HG02840 (cell line): ENCODE measurements around the gene NOL6.

Experiments used
- ATAC-seq: cut with Tn5 transposase; IDR thresholded peaks from one replicate; pipeline ENCODE4 v1.9.1; 2021; ENCODE audit warnings: mild to moderate bottlenecking, moderate library complexity, moderate number of reproducible peaks; ENCODE audit not compliant: unreplicated experiment, low FRiP score

The NOL6 gene

DNA sequence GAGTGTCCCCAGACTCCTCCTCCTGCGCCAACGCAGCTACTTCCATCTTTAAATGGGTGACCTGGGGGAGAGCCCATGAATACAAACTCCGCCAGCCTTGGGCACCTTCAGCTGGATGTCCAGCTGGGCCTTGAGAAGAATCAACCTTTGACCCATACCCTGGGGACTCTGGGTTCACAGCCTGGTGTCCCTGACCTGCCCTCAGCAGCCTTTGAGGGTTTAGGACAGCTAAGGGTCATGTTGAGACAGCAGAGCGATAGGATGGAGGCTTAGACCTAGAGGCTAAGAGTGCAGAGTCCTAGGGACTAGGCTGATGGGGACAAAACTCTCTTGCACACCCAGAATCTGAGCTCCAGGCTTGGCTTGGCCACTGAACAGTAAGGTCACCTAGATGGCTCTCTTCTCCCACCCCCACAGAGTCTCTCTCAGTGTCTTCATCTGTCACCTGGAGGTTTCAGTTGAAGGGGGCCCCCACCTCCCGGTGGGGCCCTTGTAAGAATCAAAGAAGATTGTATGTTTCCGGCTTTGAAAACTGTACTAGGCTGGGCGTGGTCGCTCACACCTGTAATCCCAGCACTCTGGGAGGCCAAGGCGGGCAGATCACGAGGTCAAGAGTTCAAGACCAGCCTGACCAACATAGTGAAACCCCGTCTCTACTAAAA is 19.6 kb downstream of the NOL6 start:
- ATAC-seq = no peak

DNA sequence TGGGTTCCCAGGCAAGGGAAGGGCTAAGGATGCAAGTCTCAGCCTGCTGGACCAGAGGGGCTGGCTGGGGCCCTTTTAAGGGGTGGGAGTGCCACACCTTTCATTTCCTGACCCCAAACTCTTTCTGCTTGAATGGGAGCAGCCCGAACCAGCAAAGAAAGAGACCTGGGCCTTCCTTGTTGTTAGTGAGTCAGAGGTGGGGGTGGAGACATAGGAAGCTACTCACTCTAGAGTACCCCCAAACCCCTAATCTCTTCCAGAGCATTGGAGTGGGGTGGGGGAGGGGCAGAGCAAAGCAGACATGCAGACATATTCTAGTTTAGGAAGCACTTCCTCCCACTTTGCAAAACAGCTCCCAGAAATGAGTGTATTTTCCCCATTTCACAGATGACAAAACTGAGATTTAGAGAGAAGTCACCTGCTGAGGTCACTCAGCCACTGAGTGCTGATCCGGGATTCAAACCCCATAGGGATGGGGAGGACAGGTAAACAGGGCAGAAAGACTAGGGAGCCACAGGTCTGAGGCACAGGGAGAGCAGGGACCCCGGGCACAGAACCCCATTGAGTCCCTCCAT is 20.4 kb downstream of the NOL6 start:
- no peak for ATAC-seq

DNA sequence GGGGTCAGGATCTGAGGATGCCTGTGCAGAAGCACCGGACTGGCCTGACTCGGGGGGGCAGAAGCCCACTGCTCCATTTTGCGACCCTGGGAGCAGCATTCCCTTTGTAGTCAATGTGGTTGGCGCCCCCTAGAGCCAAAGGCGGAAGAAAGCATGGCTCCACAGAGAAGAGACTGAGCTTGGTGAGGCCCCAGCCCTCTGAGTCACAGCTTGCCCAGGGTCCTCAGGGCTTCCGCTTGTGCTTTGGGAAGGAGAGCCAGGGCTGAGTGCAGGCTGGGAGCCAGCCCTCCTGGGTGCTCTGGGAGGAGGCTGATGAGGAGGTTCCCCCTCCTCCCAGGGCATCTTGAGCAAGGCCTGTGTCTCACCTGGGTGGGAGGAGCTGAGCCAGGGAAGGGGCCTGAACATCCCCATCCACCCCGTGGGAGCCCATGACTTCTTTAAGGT is 20.9 kb downstream of the NOL6 start:
- no peak for ATAC-seq

DNA sequence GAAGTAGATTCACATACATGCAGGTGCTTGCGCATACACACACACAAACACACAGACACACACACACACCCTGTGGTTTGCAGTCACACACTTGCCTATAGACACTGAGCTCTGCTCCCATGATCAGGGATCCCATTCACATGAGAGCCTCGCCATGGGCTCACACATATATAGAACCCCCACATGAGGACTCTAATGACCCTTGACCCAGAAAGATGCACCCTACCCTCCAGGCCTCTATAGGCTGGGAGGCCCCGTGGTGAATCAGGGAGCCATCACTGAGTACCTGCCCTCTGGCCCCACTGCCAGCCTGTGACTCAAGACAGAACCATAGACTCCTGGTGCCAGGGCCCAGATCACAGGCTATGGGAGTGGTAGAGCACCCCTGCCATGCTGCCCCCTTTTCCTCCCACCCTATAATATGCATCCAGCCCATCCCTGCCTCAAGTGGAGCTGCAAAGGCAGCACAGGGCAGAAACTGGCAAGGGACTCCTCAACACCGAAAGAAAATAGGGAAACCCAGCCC is 23.0 kb downstream of the NOL6 start:
- no peak for ATAC-seq

DNA sequence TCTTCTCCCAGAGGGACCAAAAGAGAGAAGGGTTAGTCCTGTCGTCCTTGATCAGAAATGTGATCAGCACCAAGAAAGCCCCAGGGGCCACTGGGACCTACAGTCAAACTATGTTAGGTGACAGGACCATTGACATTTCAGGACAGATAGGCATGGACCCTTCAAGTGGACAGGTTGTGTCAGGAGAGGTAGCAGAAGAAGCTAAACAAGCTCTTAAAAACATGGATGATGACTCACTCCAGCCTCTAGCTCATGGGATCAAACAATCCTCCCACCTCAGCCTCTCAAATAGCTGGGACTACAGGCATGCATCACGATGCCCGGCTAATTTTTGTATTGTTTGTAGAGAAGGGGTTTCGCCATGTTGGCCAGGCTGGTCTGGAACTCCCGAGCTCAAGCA is 24.0 kb downstream of the NOL6 start:
- ATAC-seq = no peak

DNA sequence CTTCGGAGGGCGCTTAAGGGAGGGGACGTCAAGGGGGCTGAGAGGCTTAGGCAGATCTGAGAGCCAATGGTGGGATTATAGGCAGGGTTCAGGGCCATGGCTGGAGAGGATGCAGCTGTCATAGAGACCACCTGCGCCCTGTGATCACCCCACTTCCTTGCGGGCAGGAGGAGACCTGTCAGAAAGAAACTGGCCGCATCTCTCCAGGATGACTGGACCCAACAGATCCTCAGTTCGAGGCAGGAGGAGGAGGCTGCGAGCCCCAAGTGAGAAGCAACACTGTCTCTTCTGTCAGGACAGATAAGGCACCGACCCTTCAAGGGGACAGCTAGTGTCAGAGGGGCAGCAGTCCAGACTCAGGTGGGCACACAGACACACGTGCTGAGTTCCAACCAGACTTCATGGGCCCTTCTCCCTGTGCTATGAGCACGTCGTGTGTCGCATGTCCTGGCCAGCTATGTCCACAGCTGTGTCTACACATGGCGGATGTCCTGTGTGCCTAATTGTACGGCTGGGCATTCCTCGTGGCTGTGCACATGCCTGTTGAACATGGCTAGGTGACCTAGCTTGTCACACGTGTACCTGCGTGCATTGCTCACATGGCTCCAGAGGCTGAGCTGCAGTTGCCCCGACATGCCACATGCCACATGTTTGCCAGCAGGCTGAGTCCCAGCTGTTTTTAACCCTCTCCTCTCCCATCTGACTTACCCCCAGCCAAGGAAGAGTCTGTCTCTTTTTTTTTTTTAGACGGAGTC is 25.7 kb downstream of the NOL6 start:
- ATAC-seq = no peak

DNA sequence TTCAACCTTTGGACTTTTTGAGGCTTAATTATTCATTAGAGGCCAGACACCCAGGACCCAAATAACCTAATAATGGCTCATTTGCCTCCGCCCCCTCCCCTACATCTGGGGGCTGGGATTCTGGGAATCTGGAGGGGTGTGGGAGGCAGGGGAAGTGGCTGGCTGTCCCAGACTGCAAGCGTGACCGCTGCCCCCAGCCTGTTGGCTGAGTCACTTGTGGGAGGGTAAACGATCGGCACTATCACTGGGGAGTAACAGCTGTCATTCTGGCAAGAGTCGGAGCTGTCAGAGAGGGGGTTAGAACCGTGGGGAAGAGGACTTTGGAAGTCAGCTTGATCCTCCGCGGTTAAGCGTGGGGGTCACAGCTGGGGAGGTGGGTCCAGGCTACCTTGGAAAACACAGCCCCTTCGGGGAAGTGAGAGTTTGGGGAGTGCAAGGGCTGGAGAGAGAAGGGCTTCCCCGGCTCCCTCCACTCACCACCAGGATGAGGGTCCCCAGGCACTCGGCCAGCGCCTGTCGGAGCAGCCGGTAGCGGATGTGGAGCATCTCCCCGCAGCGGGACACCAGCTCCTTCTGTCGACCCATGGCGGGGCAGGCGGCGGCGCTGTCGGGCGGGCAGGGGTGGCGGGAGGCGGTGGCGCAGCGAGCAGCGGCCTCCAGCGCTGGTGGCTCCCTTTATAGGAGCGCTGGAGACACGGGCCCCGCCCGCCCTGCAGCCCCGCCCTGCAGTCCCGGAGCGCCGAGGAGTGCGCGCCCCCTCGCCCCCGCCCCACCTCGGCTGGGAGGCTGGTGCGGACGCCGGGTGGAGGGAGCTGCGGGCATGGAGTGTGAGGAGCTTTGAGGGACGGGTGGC is 26.6 kb downstream of the NOL6 start, which contains the start of gene AQP3:
TSS of gene AQP3 (minus strand) at position 648 of the 853 bp plus-strand sequence. CDS start at position 585, 63 bp downstream.
- peak; percentile 23 for ATAC-seq

DNA sequence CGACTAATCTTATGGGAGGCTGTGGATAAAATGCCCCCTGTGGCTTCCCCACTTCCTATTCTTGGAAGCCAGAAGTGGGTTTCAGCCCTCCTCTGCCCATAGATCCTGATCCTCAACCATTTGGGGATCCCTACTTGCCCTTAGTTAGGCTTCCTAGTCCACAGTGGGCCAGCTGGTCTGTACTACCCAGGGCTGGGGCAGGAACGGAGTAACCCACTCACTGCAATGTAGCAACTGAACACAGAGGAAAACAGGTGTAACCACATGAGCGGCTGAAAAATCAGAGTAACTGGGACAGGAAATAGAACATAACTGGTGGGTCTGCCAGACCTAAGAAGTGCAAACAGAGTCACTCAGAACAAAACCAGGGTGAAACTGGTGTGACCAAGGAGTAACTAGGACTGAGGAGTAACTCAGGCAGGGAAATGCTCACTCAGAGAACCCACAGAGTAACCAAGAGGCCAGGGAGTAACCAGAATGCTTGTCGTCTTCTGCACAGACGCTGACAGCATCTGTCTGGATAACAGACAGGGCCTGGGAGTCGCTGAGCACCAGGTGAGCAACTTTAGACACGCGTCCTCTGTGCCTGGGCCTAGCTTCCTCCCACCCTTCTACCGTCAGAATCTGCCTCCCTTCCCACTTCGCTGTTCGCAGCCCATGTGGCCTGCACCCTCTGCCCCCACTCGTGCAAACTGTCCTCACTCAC is 27.3 kb downstream of the NOL6 start:
- ATAC-seq = peak; percentile 87

DNA sequence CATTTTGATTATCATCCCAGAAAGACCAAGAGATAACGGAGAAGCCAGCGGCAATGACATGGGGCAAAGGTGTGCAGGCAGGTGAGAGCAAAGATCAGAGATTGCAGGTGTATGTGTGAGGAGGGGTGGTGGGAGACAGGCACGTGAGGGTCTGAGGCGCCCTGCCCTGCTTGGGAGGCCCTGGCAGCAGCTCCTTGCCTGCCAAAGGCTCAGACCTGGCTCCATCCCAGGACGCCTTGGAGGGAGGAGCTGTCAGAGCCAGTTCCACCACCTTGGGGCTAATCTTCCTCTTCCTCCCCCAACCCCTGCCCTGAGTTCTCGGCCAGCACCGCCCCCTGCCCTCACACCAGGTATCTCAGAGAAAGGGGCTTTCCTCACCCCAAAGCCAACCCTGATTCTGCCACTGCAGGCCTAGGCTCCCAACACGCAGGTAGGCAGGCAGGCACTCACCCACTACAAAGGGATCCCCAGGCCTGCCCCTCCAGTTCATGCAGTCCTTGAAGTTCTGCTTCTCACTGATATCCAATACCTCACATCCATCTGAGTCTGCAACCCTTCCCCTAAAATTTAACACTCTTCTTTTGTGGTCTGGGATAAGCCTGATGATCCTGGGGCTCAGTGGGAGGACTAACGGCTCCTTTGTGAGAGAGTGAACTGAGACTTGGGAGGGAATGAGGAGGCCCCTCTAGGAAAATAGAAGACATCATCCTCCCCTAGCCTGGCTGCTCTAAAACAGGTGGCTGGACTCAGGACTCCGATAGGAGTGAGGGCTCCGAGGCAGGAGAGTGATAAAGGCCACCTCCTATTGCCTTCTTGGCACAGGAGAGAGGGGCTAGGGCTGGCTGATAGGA is 28.1 kb downstream of the NOL6 start:
- no peak for ATAC-seq

DNA sequence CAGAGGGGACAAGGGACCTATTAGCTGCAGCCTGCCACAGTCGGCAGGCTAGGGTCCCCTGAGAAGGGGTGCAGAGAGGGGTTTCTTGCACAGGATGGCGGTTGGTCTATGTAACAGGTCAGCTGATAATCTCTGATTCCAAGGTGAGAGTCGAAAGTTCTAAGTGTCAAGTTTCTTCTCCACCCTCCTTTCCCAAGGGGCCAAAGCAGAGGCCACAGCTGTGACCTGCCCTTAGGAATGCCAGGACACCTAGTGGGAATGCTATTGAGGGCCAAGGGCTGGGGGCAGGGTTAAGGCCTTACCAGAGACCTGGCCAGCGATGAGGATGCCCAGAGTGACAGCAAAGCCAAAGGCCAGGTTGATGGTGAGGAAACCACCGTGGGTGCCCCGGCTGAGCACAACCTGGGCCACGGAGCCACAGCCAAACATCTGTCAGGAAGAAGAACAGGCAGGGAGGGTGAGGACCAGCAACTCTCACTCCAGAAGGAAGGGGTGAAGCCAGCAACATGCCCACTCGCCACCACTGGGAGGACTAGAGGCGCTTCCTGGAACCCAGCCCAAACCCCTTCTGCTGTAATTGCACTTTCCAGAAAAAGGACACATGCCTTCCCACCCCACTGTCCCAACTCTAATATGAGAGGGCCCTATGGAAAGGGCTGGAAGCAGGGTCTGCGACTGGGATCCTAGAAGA is 30.1 kb downstream of the NOL6 start:
- no peak for ATAC-seq

DNA sequence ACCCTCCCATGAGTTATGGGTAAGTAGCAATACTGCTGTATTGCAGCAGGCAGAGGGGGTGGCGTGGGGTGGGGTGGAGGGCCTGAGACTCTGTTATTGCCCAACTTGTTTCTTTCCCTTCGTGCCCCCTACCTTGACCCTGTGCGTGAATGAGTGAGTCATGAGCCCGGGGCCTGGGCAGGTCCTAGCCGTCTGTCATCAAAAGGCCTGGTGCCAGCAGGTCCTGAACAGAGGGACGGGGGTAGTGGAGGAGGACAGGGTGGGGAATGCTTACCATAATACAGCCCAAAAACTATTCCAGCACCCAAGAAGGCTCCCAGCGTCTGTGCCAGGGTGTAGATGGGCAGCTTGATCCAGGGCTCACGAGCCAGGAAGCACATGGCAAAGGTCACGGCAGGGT is 30.7 kb downstream of the NOL6 start:
- ATAC-seq = no peak

DNA sequence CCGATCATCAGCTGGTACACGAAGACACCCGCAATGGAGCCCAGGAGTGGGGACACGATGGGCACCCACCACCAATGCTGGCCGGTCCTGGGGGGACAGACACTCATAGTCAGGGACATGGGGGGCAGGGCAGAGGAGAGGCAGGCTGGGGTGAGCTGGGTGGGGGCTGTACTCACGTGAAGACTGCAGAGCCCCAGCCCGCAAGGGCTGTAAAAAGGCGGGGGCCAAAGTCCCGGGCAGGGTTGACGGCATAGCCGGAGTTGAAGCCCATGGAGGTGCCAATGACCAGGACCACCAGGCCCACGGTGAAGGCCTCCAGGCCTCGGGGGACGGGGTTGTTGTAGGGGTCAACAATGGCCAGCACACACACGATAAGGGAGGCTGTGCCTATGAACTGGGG is 31.6 kb downstream of the NOL6 start:
- no peak for ATAC-seq

DNA sequence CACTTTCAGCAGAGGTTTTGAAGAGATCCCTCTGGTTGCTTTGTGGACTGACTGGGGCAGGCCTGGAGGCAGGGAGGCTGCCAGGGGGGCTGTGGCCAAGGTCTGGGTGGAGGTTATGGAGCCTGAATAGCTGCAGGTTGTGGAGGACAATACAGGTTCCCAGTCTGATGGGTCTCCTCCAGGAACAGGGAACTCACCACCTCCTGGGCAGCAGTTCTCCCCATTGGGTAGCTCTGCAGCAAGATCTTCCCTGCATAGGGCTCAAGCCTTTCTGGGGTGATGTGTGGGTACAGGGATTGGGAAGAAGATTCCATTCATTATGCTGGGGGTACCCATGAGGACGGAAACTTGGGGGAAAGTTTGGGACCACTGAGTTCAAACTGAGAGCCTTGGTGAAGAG is 33.1 kb downstream of the NOL6 start:
- no peak for ATAC-seq

DNA sequence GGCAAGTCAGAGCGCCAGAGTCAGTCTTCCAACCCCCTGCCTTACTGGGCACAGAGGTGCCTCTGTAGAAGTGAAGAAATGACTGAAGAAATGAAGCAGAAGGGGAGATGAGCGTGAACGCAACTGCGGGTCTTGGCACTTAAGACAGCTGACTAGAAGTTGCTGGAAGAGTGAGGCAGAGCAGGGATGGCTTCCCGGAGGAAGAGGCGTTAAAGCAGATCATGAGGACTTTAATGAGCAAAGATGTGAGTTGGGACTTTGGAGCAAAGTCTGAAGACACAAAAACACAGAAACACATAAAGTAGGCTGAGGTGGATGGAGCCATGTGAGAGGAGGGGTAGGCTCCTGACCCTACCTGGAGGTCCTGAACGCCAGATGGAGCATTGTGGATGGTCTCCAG is 33.5 kb downstream of the NOL6 start:
- no peak for ATAC-seq

DNA sequence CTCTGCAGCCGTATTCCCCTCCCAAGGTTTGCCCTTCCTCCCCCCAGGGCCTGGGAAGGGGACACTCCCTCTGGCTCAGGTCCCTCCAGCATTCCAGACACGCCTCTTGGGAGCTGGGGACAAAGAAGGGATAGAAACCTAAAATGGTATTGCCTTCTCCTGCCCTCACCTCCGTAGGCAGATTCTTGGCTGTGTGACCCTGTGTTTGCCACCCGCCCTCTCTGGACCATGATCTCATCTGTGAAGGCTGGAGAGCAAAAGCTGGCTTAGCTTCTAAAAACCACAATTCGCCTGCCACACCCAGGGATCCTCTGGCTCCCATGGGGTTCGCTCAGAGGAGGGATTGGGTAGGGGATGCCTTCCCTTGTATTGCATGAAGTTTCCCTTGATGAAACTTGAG is 34.0 kb downstream of the NOL6 start:
- no peak for ATAC-seq

DNA sequence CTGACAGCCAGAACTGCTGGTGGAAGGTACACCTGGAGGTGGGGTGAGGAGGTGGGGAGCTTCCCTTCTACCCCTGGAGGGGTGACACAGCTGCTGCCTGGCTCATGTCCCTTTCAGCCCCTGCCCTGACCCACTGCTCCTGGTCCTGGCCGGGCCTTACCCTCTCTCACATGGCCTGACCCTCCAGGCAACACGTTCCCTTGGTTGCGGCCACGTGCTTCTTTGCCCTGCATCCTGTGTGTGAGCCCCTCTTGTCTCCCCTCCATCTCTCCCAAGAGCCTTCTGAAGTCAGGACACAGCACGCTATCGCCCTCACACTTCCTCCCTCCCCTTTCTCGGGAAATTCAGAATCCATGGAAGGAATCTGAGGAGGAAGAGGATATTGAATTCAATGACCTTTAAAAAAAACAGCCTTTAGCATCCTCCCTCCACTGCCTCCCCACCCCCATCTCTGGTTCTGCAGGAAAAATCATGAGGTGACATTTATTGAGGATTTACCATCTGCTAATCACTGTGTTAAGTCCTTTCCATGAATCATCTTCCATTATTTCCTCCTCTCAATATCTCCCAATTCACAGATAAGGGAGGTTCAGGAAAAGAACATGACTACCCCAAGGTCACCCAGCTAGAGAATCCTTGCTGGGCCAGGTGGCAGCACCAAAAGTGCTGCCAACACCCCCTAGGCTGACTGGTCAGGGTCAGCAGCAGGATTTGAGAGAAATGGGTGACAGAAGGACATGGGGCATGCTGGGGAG is 34.6 kb downstream of the NOL6 start:
- no peak for ATAC-seq

DNA sequence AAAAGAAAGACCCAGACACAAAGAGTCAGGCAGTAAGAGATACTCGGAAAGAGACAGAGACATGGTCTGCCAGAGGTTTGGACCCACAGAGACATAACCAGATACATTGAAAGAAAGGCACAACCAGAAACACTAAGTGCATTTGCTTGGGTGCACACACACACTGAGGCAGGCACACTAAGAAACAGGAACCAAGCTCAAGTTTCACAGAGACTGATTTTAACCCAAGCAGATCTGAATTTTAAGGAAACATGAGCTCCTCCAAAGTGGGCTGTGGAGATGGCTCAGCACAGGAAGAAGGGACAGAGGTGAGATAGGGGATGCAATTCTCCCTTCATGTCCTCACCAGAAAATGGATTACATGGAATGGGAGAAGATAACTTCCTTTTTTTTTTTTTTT is 35.8 kb downstream of the NOL6 start:
- no peak for ATAC-seq

DNA sequence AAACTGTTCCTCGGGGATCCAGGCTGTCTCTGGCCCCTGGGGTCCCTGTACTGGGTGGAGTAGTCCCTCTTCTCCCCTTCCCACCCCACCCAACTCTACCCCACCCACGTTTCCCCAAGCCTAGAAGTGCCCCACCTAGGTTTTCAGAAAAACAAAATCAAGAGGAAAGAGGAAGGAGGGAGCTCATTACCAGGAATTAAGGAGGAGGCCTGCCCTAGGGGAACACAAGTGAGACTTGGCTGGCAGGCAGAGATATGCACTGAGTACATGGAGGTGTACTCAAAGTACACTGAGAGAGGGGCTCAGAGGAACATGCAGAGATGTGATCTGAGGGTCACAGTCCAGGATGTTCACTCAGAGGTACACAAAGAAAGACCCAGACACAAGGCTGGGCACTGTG is 36.5 kb downstream of the NOL6 start:
- ATAC-seq = no peak
